Measurements from ENCODE around the gene NPAS3. TPM values are rescaled to one million over a fixed set of nuclear protein-coding genes. Genes with fewer than 3 reads are reported as not detected.
"Not testable (repeated sequence)": the region's sequence is repeated elsewhere in the genome, so short reads cannot be mapped to it uniquely, and the experiment has no call there.

The NPAS3 gene
- total RNA-seq, 1 donor from 2014 or later = 2.4 TPM

DNA sequence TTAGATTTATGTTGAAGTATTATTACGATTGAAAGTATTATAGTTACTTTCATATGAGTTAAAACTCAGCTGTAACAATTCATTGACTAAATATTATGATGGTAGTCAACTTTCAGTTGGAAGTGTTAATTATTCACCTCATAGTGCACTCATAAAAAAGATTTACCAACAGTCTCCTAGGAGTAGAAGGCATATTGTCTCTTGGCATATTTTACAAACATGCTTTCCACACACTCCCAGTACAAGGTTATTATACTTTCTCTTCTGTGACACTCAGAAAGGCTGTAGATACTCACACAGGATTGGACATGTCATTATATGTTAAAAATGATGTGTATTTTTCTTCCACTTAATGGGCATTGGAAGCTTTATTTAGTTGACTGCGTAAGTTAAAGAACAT lies 147.1 kb downstream of the NPAS3 start:
- Mint-ChIP-seq H3K9me3 (ENCODE audit: unreplicated experiment) (peaks cover 12% of the 10 kb centered on the region), H3K4me1 (ENCODE audit: unreplicated experiment) (no peaks in the 10 kb centered on the region), H3K36me3 (ENCODE audit: unreplicated experiment) (no peaks in the 10 kb centered on the region), H3K27ac (ENCODE audit: unreplicated experiment) (no peak overlapping the region), H3K27me3 (ENCODE audit: unreplicated experiment) (peaks cover 3% of the 10 kb centered on the region), H3K4me3 (ENCODE audit: unreplicated experiment) (no peak overlapping the region)
- TF ChIP-seq, protein P1, sequence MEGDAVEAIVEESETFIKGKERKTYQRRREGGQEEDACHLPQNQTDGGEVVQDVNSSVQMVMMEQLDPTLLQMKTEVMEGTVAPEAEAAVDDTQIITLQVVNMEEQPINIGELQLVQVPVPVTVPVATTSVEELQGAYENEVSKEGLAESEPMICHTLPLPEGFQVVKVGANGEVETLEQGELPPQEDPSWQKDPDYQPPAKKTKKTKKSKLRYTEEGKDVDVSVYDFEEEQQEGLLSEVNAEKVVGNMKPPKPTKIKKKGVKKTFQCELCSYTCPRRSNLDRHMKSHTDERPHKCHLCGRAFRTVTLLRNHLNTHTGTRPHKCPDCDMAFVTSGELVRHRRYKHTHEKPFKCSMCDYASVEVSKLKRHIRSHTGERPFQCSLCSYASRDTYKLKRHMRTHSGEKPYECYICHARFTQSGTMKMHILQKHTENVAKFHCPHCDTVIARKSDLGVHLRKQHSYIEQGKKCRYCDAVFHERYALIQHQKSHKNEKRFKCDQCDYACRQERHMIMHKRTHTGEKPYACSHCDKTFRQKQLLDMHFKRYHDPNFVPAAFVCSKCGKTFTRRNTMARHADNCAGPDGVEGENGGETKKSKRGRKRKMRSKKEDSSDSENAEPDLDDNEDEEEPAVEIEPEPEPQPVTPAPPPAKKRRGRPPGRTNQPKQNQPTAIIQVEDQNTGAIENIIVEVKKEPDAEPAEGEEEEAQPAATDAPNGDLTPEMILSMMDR (IDR thresholded peaks at IDR 0.05) = no peak
- no peak for DNase-seq (ENCODE audit: extremely low spot score, unreplicated experiment)

DNA sequence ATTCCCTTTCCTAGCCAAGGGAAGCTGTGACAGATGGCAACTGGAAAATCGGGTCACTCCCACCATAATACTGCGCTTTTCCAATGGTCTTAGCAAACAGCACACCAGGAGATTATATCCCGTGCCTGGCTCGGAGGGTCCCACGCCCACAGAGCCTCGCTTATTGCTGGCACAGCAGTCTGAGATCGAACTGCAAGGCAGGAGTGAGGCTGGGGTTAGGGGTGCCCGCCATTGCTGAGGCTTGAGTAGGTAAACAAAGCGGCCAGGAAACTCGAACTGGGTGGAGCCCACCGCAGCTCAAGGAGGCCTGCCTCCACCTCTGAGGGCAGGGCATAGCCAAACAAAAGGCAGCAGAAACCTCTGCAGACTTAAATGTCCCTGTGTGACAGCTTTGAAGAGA lies 149.6 kb downstream of the NPAS3 start:
- H3K4me3 Mint-ChIP-seq (ENCODE audit: unreplicated experiment); H3K27ac Mint-ChIP-seq (ENCODE audit: unreplicated experiment); H3K27me3 Mint-ChIP-seq (ENCODE audit: unreplicated experiment); H3K36me3 Mint-ChIP-seq (ENCODE audit: unreplicated experiment); H3K4me1 Mint-ChIP-seq (ENCODE audit: unreplicated experiment); DNase-seq (ENCODE audit: extremely low spot score, unreplicated experiment): not testable (repeated sequence)
- H3K9me3 Mint-ChIP-seq (ENCODE audit: unreplicated experiment) = peaks cover 17% of the 10 kb centered on the region

DNA sequence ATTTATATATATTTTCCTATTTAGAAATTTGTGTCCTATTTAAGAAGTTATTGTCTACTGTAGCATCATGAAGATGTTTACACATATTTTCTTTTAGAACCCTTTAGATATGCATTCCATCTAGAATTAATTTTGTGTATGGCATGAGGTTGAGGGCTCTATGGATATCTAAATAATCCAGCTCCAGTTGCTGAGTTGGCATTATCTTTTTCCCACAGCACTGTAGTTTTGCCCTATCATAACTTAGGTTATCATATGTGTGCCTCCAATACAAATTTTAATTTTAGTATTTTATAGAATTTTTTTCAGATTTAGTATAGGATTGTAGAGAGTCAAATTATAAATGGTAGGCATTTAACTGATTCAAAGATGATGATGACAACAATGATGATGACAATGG lies 159.3 kb downstream of the NPAS3 start:
- H3K4me1 Mint-ChIP-seq (ENCODE audit: unreplicated experiment) = no peaks in the 10 kb centered on the region
- H3K27ac Mint-ChIP-seq (ENCODE audit: unreplicated experiment) = no peak overlapping the region
- TF ChIP-seq, protein P1 (IDR thresholded peaks at IDR 0.05) = no peak
- no peak overlapping the region for H3K4me3 Mint-ChIP-seq (ENCODE audit: unreplicated experiment)
- H3K27me3 Mint-ChIP-seq (ENCODE audit: unreplicated experiment) = peaks cover 2% of the 10 kb centered on the region
- DNase-seq (ENCODE audit: extremely low spot score, unreplicated experiment) = no peak
- H3K9me3 Mint-ChIP-seq (ENCODE audit: unreplicated experiment) = peaks cover 4% of the 10 kb centered on the region
- no peaks in the 10 kb centered on the region for H3K36me3 Mint-ChIP-seq (ENCODE audit: unreplicated experiment)

DNA sequence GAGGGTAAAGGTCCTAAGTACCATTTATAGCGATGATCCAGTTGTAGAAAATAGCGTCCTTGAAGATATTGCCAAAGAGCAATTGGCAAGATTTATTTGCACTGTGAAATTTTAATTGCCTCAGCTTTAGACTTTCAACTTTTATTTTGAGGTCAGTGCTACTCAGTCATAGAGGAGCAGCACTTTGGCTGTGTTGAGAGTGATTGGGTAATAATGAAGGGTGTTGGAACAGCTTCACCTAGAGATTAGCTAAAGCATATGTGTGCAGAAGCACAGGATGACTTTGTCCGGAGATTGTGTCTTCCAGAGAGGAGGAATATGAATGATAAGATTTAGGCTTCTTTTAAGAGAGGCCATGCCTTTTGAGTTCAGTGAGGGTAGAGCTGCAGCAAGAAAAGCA lies 164.8 kb downstream of the NPAS3 start:
- no peak overlapping the region for H3K27ac Mint-ChIP-seq (ENCODE audit: unreplicated experiment)
- no peak overlapping the region for H3K4me3 Mint-ChIP-seq (ENCODE audit: unreplicated experiment)
- H3K27me3 Mint-ChIP-seq (ENCODE audit: unreplicated experiment) = peaks cover 2% of the 10 kb centered on the region
- no peaks in the 10 kb centered on the region for H3K9me3 Mint-ChIP-seq (ENCODE audit: unreplicated experiment)
- no peaks in the 10 kb centered on the region for H3K36me3 Mint-ChIP-seq (ENCODE audit: unreplicated experiment)
- no peaks in the 10 kb centered on the region for H3K4me1 Mint-ChIP-seq (ENCODE audit: unreplicated experiment)
- TF ChIP-seq, protein P1 (IDR thresholded peaks at IDR 0.05) = no peak
- DNase-seq (ENCODE audit: extremely low spot score, unreplicated experiment) = no peak

DNA sequence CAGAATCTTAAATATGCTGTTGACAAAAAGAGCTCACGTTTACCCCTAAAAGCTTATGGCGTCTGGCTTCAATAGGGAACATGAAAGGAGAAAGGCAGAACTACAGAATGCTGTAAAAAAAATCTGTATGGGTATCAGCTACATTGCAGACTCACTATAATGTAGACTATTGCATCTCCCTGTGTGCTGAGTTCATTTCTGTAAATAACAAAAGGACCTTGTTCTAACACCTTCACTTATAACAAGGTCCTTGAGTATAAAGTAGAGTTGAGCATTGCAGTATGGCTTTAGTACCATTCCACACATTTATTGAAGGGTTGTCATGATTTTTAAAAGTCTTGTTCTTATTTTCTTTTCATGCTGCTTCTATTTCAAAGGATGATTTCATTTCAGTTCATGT lies 165.3 kb downstream of the NPAS3 start:
- Mint-ChIP-seq H3K36me3 (ENCODE audit: unreplicated experiment) (no peaks in the 10 kb centered on the region), H3K4me1 (ENCODE audit: unreplicated experiment) (no peaks in the 10 kb centered on the region), H3K27ac (ENCODE audit: unreplicated experiment) (no peak overlapping the region), H3K9me3 (ENCODE audit: unreplicated experiment) (no peaks in the 10 kb centered on the region), H3K4me3 (ENCODE audit: unreplicated experiment) (no peak overlapping the region), H3K27me3 (ENCODE audit: unreplicated experiment) (peaks cover 2% of the 10 kb centered on the region)
- DNase-seq (ENCODE audit: extremely low spot score, unreplicated experiment) = no peak
- TF ChIP-seq, protein P1 (IDR thresholded peaks at IDR 0.05) = no peak
